ENCODE data around the gene SFT2D1.

Gene SFT2D1

GRCh38 chr6:166325383-166326042 lies 16.8 kb downstream of the SFT2D1 start:
- no peak for DNase-seq
- in situ Hi-C loops (cut with HindIII; ENCODE audit: low pct_ligation_motif_present, low sequenced_read_pairs) = no loop called here
- Histone ChIP-seq H3K27ac (no peak overlapping the region), H3K4me3 (ENCODE audit: low read depth, low read length) (no peak overlapping the region), H3K27me3 (replicated peaks) (no peaks in the 10 kb centered on the region), H3K36me3 (replicated peaks) (peaks cover 21% of the 10 kb centered on the region)
- TF ChIP-seq CTCF (IDR thresholded peaks at IDR 0.05; ENCODE audit: low read depth, low read length, missing control alignments) = no peak

- no peak for TF ChIP-seq CTCF (IDR thresholded peaks at IDR 0.05; ENCODE audit: low read depth, low read length, missing control alignments)
- no peak for DNase-seq
- no peak overlapping the region for H3K4me3 ChIP-seq (ENCODE audit: low read depth, low read length)
- no peak overlapping the region for H3K27ac ChIP-seq
- no peaks in the 10 kb centered on the region for H3K27me3 ChIP-seq (replicated peaks)
- in situ Hi-C loops (cut with HindIII; ENCODE audit: low pct_ligation_motif_present, low sequenced_read_pairs) = no loop called here
- peaks cover 23% of the 10 kb centered on the region for H3K36me3 ChIP-seq (replicated peaks)
These were observed 18.9 kb downstream of the SFT2D1 start for GRCh38 chr6:166323395-166323794.

GRCh38 chr6:166318649-166319600 lies 23.4 kb downstream of the SFT2D1 start:
- H3K27ac ChIP-seq = no peak overlapping the region
- in situ Hi-C loops (cut with HindIII; ENCODE audit: low pct_ligation_motif_present, low sequenced_read_pairs) = no loop called here
- no peak for DNase-seq
- H3K27me3 ChIP-seq (replicated peaks) = no peaks in the 10 kb centered on the region
- no peak for TF ChIP-seq CTCF (IDR thresholded peaks at IDR 0.05; ENCODE audit: low read depth, low read length, missing control alignments)
- no peak overlapping the region for H3K4me3 ChIP-seq (ENCODE audit: low read depth, low read length)
- H3K36me3 ChIP-seq (replicated peaks) = peaks cover 15% of the 10 kb centered on the region

- H3K36me3 ChIP-seq (replicated peaks) = peaks cover 12% of the 10 kb centered on the region
- DNase-seq = no peak
- TF ChIP-seq CTCF (IDR thresholded peaks at IDR 0.05; ENCODE audit: low read depth, low read length, missing control alignments) = no peak
- no peak overlapping the region for H3K27ac ChIP-seq
- in situ Hi-C loops (cut with HindIII; ENCODE audit: low pct_ligation_motif_present, low sequenced_read_pairs) = no loop called here
- no peak overlapping the region for H3K4me3 ChIP-seq (ENCODE audit: low read depth, low read length)
- H3K27me3 ChIP-seq (replicated peaks) = no peaks in the 10 kb centered on the region
These were observed 24.1 kb downstream of the SFT2D1 start for GRCh38 chr6:166318227-166318626.

- peaks cover 11% of the 10 kb centered on the region for H3K36me3 ChIP-seq (replicated peaks)
- no peaks in the 10 kb centered on the region for H3K27me3 ChIP-seq (replicated peaks)
- H3K27ac ChIP-seq = no peak overlapping the region
- DNase-seq = no peak
- no peak for TF ChIP-seq CTCF (IDR thresholded peaks at IDR 0.05; ENCODE audit: low read depth, low read length, missing control alignments)
- in situ Hi-C loops (cut with HindIII; ENCODE audit: low pct_ligation_motif_present, low sequenced_read_pairs) = no loop called here
- no peak overlapping the region for H3K4me3 ChIP-seq (ENCODE audit: low read depth, low read length)
These were observed 24.8 kb downstream of the SFT2D1 start for GRCh38 chr6:166317261-166318212.

All from brain microvascular endothelial cell (primary cell).